Osteoblast (primary cell): ENCODE measurements around the gene THSD1. TPM values are rescaled to one million over a fixed set of nuclear protein-coding genes. Genes with fewer than 3 reads are reported as not detected.

Experiments used
- DNase-seq: peaks from one replicate; pipeline ENCODE4 v3.0.0; 2011; ENCODE audit warnings: low spot score, mixed read lengths; ENCODE audit not compliant: insufficient read length; ENCODE audit errors: missing footprints
- H2AFZ ChIP-seq: 2 replicates; pipeline ENCODE4 v1.6.0; 2011; ENCODE audit warnings: mild to moderate bottlenecking, low read length
- H3K27ac ChIP-seq: 2 replicates; pipeline ENCODE4 v1.5.1; 2011; ENCODE audit warnings: mild to moderate bottlenecking, low read depth, low read length, moderate library complexity
- H3K27me3 ChIP-seq: 2 replicates; pipeline ENCODE4 v1.6.0; 2012; ENCODE audit warnings: mild to moderate bottlenecking, control low read depth, inconsistent platforms, low read length, moderate library complexity; ENCODE audit not compliant: insufficient read depth
- H3K36me3 ChIP-seq: 2 replicates; pipeline ENCODE4 v1.5.1; 2011; ENCODE audit warnings: mild to moderate bottlenecking, low read length, control low read depth, moderate library complexity; ENCODE audit not compliant: insufficient read depth
- H3K4me1 ChIP-seq: 2 replicates; pipeline ENCODE4 v1.5.1; 2011; ENCODE audit warnings: mild to moderate bottlenecking, low read length, control low read depth, moderate library complexity; ENCODE audit not compliant: insufficient read depth
- H3K4me2 ChIP-seq: 2 replicates; pipeline ENCODE4 v1.6.0; 2011; ENCODE audit warnings: mild to moderate bottlenecking, low read length; ENCODE audit not compliant: insufficient read depth
- H3K4me3 ChIP-seq: fragments of 200-600 bp; sonication (generic); 3 replicates; pipeline ENCODE4 v1.5.1; 2012; ENCODE audit warnings: mild to moderate bottlenecking, low read length, inconsistent platforms; ENCODE audit not compliant: insufficient read depth
- H3K79me2 ChIP-seq: 2 replicates; pipeline ENCODE4 v1.6.0; 2012; ENCODE audit warnings: mild to moderate bottlenecking, low read length, control low read depth, inconsistent platforms; ENCODE audit not compliant: insufficient read depth
- H3K9me3 ChIP-seq: 2 replicates; pipeline ENCODE4 v1.5.1; 2011; ENCODE audit warnings: low read depth, low read length, control low read depth
- H4K20me1 ChIP-seq: 2 replicates; pipeline ENCODE4 v1.6.0; 2012; ENCODE audit warnings: mild to moderate bottlenecking, low read length, control low read depth; ENCODE audit not compliant: insufficient read depth
- total RNA-seq: library from RNA; depleted of rRNA; stranded (reverse); fragments of >200 nt; gene quantifications from 2 replicates; pipeline ENCODE4 v1.2.3, GENCODE V29; 2012
- TF ChIP-seq, protein P1 (sequence below): IDR thresholded peaks from 2 replicates; pipeline ENCODE4 v1.5.1; 2011; ENCODE audit warnings: mild to moderate bottlenecking, low read depth, low read length, moderate library complexity; ENCODE audit errors: extremely low read depth

The THSD1 gene
- total RNA-seq, 1 donor, result 14.1 TPM

DNA sequence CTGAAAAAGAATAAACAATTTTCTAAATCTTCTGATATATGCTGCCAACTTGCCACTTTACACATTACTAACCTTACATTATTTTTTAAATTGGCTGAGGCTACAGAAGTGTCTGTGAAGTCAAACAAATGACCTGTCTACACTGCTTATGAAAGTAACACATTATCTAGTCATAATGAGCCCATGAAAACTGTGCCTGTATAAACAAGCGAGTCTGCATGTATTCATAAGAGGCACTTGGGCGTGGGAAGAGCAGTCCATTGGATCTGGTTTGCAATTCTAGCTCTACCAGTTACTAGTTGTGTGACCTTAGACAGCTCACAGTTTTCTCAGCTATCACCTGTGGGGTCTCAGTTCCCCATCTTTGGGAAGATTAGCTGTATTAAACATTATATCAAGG lies 41.4 kb upstream of the THSD1 start:
- H3K4me2 ChIP-seq, result no peak overlapping the region
- H3K27ac ChIP-seq, result peak overlapping the region; percentile 39
- TF ChIP-seq, protein P1, sequence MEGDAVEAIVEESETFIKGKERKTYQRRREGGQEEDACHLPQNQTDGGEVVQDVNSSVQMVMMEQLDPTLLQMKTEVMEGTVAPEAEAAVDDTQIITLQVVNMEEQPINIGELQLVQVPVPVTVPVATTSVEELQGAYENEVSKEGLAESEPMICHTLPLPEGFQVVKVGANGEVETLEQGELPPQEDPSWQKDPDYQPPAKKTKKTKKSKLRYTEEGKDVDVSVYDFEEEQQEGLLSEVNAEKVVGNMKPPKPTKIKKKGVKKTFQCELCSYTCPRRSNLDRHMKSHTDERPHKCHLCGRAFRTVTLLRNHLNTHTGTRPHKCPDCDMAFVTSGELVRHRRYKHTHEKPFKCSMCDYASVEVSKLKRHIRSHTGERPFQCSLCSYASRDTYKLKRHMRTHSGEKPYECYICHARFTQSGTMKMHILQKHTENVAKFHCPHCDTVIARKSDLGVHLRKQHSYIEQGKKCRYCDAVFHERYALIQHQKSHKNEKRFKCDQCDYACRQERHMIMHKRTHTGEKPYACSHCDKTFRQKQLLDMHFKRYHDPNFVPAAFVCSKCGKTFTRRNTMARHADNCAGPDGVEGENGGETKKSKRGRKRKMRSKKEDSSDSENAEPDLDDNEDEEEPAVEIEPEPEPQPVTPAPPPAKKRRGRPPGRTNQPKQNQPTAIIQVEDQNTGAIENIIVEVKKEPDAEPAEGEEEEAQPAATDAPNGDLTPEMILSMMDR, result no peak
- peaks cover 70% of the 10 kb centered on the region for H3K79me2 ChIP-seq
- H3K4me1 ChIP-seq, result peaks cover 21% of the 10 kb centered on the region
- H3K36me3 ChIP-seq, result peaks cover 6% of the 10 kb centered on the region
- H2AFZ ChIP-seq, result no peak overlapping the region
- H4K20me1 ChIP-seq, result peaks cover 13% of the 10 kb centered on the region
- no peak overlapping the region for H3K4me3 ChIP-seq
- no peak for DNase-seq
- no peaks in the 10 kb centered on the region for H3K27me3 ChIP-seq
- H3K9me3 ChIP-seq, result no peaks in the 10 kb centered on the region

DNA sequence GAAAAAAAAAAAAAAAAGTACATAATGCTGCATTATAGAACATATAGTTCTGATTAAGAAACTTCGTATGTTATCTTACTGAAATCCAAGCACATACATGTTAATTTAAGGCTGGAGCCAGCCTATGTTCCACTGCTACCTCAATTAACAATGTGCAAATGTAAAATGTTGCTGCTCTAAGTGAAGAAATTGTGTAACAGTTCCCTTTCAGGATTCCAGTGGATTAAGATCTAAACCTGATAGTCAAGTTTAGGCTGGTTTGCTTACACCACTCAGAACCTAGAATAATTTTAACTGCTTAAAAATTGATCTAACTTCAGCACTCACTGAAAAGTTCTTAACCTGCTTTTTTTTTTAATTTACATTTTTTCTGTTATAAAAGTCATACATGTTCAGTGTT lies 40.3 kb upstream of the THSD1 start:
- no peak overlapping the region for H3K4me3 ChIP-seq
- no peak overlapping the region for H2AFZ ChIP-seq
- H3K36me3 ChIP-seq, result peaks cover 17% of the 10 kb centered on the region
- no peaks in the 10 kb centered on the region for H3K27me3 ChIP-seq
- TF ChIP-seq, protein P1, result no peak
- no peaks in the 10 kb centered on the region for H3K9me3 ChIP-seq
- no peak overlapping the region for H3K27ac ChIP-seq
- peaks cover 21% of the 10 kb centered on the region for H3K4me1 ChIP-seq
- peaks cover 81% of the 10 kb centered on the region for H3K79me2 ChIP-seq
- H4K20me1 ChIP-seq, result peaks cover 13% of the 10 kb centered on the region
- no peak for DNase-seq
- no peak overlapping the region for H3K4me2 ChIP-seq

DNA sequence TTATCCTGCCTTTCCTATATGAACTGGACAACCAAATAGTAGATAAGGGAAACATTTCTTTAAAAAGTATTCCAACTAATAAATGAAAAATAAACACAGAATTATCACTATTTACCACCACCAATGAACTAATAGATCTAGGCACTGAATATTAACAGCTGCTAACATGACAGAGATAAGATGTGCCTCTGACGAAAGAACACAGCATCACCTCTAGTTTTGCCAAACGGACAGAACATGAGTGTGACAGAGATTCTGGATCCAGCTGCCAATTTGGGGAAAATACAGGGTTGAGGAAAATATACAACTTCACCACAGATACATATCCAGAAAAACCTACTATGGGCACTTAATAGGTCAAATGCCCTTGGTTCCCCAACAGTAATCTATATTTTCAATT lies 26.5 kb upstream of the THSD1 start:
- DNase-seq, result no peak
- H3K36me3 ChIP-seq, result peaks cover 47% of the 10 kb centered on the region
- peaks cover 19% of the 10 kb centered on the region for H3K4me1 ChIP-seq
- H3K4me2 ChIP-seq, result no peak overlapping the region
- H3K4me3 ChIP-seq, result no peak overlapping the region
- no peak overlapping the region for H2AFZ ChIP-seq
- peaks cover 10% of the 10 kb centered on the region for H3K79me2 ChIP-seq
- H4K20me1 ChIP-seq, result peaks cover 2% of the 10 kb centered on the region
- no peaks in the 10 kb centered on the region for H3K27me3 ChIP-seq
- no peak overlapping the region for H3K27ac ChIP-seq
- TF ChIP-seq, protein P1, result no peak
- H3K9me3 ChIP-seq, result no peaks in the 10 kb centered on the region

DNA sequence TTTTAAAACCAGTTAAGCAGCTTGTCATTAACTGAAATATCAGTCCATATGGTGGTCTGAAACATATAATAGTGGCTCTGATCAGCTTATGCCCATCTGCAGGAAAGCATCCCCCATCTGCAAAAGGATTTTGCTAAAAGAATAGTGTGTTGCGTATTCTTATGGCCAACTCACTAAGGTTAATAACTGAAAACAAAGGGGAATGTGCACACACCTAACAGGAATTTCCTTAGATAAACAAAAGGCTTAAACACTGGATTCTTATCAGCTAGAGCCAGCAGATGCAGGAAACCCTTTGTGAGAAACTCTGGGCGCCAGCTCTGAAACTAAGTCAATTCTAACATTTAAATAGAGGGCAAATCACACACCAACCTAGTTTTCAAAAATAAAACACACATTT lies 22.3 kb upstream of the THSD1 start:
- Histone ChIP-seq H4K20me1 (peaks cover 2% of the 10 kb centered on the region), H3K36me3 (peaks cover 55% of the 10 kb centered on the region), H3K9me3 (no peaks in the 10 kb centered on the region), H3K27me3 (no peaks in the 10 kb centered on the region), H3K4me3 (no peak overlapping the region), H3K4me1 (peaks cover 19% of the 10 kb centered on the region), H3K79me2 (peaks cover 10% of the 10 kb centered on the region), H2AFZ (no peak overlapping the region), H3K27ac (no peak overlapping the region), H3K4me2 (peak overlapping the region; percentile 24)
- TF ChIP-seq, protein P1, result no peak
- DNase-seq, result no peak
